Upper lobe of left lung (tissue), 4 donors: ENCODE results near the gene SCYL3.
"Not testable (repeated sequence)": the region's sequence is repeated elsewhere in the genome, so short reads cannot be mapped to it uniquely, and the experiment has no call there.

ENCODE experiments used
- POLR2AphosphoS5 ChIP-seq, 2 donors: sonication (generic); formaldehyde crosslinking; IDR thresholded peaks; one replicate each; pipeline ENCODE4 v1.5.1; 2017; ENCODE audit warnings: antibody characterized with exemption in 2 of 2
- TF ChIP-seq, protein P1 (sequence below), 6 experiments: fragments of 450-650 bp in 4 of 6; fragments of 200-600 bp in 2 of 6; sonication (generic) in 2 of 6; IDR thresholded peaks; one replicate each; pipeline ENCODE4 v1.5.1; 2016 to 2019; ENCODE audit warnings: antibody characterized with exemption in 6 of 6

DNA sequence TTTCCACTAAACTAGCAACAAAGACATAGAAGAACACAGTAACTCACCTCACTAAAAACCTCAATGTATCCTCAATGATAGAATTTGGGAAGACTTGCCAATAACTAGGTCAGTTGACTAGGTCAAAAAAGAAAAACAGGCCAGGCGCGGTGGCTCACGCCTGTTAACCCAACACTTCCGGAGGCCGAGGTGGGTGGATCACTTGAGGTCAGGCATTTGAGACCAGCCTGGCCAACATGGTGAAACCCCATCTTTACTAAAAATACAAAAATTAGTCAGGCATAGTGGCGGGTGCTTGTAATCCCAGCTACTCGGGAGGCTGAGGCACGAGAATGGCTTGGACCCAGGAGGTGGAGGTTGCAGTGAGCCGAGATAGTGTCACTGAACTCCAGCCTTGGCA, 24.5 kb upstream of the SCYL3 start:
- TF ChIP-seq, protein P1, sequence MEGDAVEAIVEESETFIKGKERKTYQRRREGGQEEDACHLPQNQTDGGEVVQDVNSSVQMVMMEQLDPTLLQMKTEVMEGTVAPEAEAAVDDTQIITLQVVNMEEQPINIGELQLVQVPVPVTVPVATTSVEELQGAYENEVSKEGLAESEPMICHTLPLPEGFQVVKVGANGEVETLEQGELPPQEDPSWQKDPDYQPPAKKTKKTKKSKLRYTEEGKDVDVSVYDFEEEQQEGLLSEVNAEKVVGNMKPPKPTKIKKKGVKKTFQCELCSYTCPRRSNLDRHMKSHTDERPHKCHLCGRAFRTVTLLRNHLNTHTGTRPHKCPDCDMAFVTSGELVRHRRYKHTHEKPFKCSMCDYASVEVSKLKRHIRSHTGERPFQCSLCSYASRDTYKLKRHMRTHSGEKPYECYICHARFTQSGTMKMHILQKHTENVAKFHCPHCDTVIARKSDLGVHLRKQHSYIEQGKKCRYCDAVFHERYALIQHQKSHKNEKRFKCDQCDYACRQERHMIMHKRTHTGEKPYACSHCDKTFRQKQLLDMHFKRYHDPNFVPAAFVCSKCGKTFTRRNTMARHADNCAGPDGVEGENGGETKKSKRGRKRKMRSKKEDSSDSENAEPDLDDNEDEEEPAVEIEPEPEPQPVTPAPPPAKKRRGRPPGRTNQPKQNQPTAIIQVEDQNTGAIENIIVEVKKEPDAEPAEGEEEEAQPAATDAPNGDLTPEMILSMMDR (IDR thresholded peaks at IDR 0.05) = not testable (repeated sequence)
- not testable (repeated sequence) for TF ChIP-seq POLR2AphosphoS5 (IDR thresholded peaks at IDR 0.05)
